Spleen (tissue), 11 donors: ENCODE measurements around the gene SUPT6H. TPM values are rescaled to one million over a fixed set of nuclear protein-coding genes. Genes with fewer than 3 reads are reported as not detected.

Experiments
- DNase-seq: peaks from one replicate; pipeline ENCODE4 v3.0.0-alpha.2; 2020
- H3K27ac ChIP-seq, 8 donors: fragments of 200-600 bp; sonication (generic) in 7 of 8; 1 replicate in 4 of 8; 2 replicates in 4 of 8; pipeline versions ENCODE4 v1.5.0 to v1.8.0; 2016 to 2021; ENCODE audit warnings: inconsistent platforms in 4 of 8, mild to moderate bottlenecking in 4 of 8, moderate library complexity in 1 of 8
- H3K27me3 ChIP-seq, 7 donors: fragments of 200-600 bp; sonication (generic) in 6 of 7; replicated peaks in 1 of 7; 1 replicate in 4 of 7; 2 replicates in 3 of 7; pipeline versions ENCODE4 v1.5.0 to v1.8.0; 2016 to 2021; ENCODE audit warnings: inconsistent platforms in 3 of 7, mild to moderate bottlenecking in 1 of 7
- H3K36me3 ChIP-seq, 6 donors: fragments of 200-600 bp; sonication (generic) in 5 of 6; 1 replicate in 4 of 6; 2 replicates in 2 of 6; pipeline versions ENCODE4 v1.5.0 to v1.8.0; 2016 to 2021; ENCODE audit warnings: inconsistent platforms in 2 of 6
- H3K4me1 ChIP-seq, 6 donors: fragments of 200-600 bp; sonication (generic) in 5 of 6; 1 replicate in 3 of 6; 2 replicates in 3 of 6; pipeline versions ENCODE4 v1.5.0 to v1.8.0; 2016 to 2021; ENCODE audit warnings: inconsistent platforms in 3 of 6
- H3K4me3 ChIP-seq, 8 donors: fragments of 200-600 bp; sonication (generic) in 7 of 8; 1 replicate in 4 of 8; 2 replicates in 4 of 8; pipeline versions ENCODE4 v1.5.0 to v1.8.0; 2016 to 2021; ENCODE audit warnings: inconsistent platforms in 4 of 8, mild to moderate bottlenecking in 4 of 8, moderate library complexity in 2 of 8
- H3K9me3 ChIP-seq, 8 donors: fragments of 200-600 bp; sonication (generic) in 7 of 8; 1 replicate in 4 of 8; 2 replicates in 4 of 8; pipeline versions ENCODE4 v1.5.0 to v1.8.0; 2016 to 2021; ENCODE audit warnings: inconsistent platforms in 4 of 8
- CTCF ChIP-seq, 11 experiments: fragments of 200-600 bp in 7 of 11; fragments of 450-650 bp in 4 of 11; sonication (generic) in 4 of 11; IDR thresholded peaks in 8 of 11; conservative IDR thresholded peaks in 3 of 11; 1 replicate in 7 of 11; 2 replicates in 4 of 11; pipeline versions ENCODE4 v1.4.0 to v1.8.0; 2016 to 2021; ENCODE audit warnings: antibody characterized with exemption in 11 of 11, inconsistent platforms in 4 of 11, mild to moderate bottlenecking in 1 of 11
- POLR2A ChIP-seq, 3 donors: fragments of 450-650 bp; IDR thresholded peaks; one replicate each; pipeline ENCODE4 v1.5.1; 2017; ENCODE audit warnings: antibody characterized with exemption in 3 of 3, mild to moderate bottlenecking in 1 of 3
- POLR2AphosphoS5 ChIP-seq, 3 donors: sonication (generic); formaldehyde crosslinking; IDR thresholded peaks; one replicate each; pipeline ENCODE4 v1.5.1; 2017; ENCODE audit warnings: antibody characterized with exemption in 3 of 3
- WGBS, 5 donors: extraction: QIAGEN DNeasy Blood & Tissue Kit in 3 of 5; methylation state at CpG; one replicate each; pipeline versions ENCODE4 v1.1.5 to v1.1.7; 2013 to 2018; 5-methylcytosine and 5-hydroxymethylcytosine counted together
- intact Hi-C: fragments of 100-400 bp; cut with DNase I; formaldehyde crosslinking; loops from one replicate; pipeline ENCODE4 v1.15.0; 2023; ENCODE audit warnings: low total_unique reads
- polyA plus RNA-seq, 3 donors: library from polyadenylated mRNA; stranded (reverse); fragments of 200-250 nt; gene quantifications; one replicate each; pipeline ENCODE4 v1.2.1, GENCODE V29; 2013
- total RNA-seq, 7 donors: library from RNA; depleted of rRNA in 3 of 7; stranded (reverse); fragments of >200 nt in 3 of 7; fragmentation: NEBNext Ultra II Directional in 4 of 7; extraction: Animal tissue kit (Norgen Biotek cat#: 25700) in 4 of 7; gene quantifications; one replicate each; pipeline versions ENCODE4 v1.1.0 to v1.2.1, GENCODE V29; 2016 to 2021
- donor health status: healthy with polysubstance abuse.
- donor health status: DM: no; HTN: no; CAD: no; lungs with moderate emphysema.
- donor health status: DM: no; HTN: no; CAD: no.
- donor health status: Bipolar disorder and iron deficiency.
- donor health status: healthy.
- donor health status: DM: no; HTN: no; CAD: no.
- donor health status: DM: yes; HTN: yes; CAD: no.

The SUPT6H gene
- total and polyA plus RNA-seq, 10 donors = 11.6 to 91.2 (median 71.9) TPM

GRCh38 chr17:28711723-28712031 lies 49.7 kb downstream of the SUPT6H start, which contains the start of gene PROCA1:
TSS of gene PROCA1 (minus strand) at chr17:28711888. CDS start at chr17:28711660, 228 bp downstream.
- 0 to 2% (median 1%) methylated on average over 15 to 20 of the region's 20 CpGs for whole genome bisulfite sequencing, 5 donors
- Histone ChIP-seq H3K4me3 (peak within 1 kb of the TSS; percentile 44 to 71 (median 62)), H3K4me1 (peaks cover 9 to 46% (median 30%) of the 10 kb centered on the region in 6 donors), H3K27ac (peak within 1 kb of the TSS; percentile 87 to 94 (median 92)), H3K9me3 (no peaks in the 10 kb centered on the region), H3K27me3 (peaks cover 0 to 4% (median under 1%) of the 10 kb centered on the region in 7 donors), H3K36me3 (peaks cover 0 to 20% (median 8%) of the 10 kb centered on the region in 6 donors)
- intact Hi-C loops = no loop called here
- TF ChIP-seq CTCF (IDR thresholded peaks at IDR 0.05 in 8 of 11, conservative IDR thresholded peaks at IDR 0.05 in 3 of 11) (no peak), POLR2A (IDR thresholded peaks at IDR 0.05) (no peak), POLR2AphosphoS5 (IDR thresholded peaks at IDR 0.05) (no peak)
- peak; percentile 91 for DNase-seq

- whole genome bisulfite sequencing, 5 donors = 12 to 22% (median 13%) methylated on average over 32 to 34 of the region's 34 CpGs
- DNase-seq = peak; percentile 94
- Histone ChIP-seq H3K4me1 (peaks cover 9 to 51% (median 35%) of the 10 kb centered on the region in 6 donors), H3K9me3 (no peaks in the 10 kb centered on the region), H3K36me3 (peaks cover 0 to 20% (median 8%) of the 10 kb centered on the region in 6 donors), H3K27me3 (peaks cover 0 to 9% (median 5%) of the 10 kb centered on the region in 7 donors), H3K4me3 (peak overlapping the region; percentile 44 to 71 (median 62)), H3K27ac (peak overlapping the region; percentile 87 to 94 (median 92))
- TF ChIP-seq POLR2A (IDR thresholded peaks at IDR 0.05) (no peak), POLR2AphosphoS5 (IDR thresholded peaks at IDR 0.05) (peak; percentile 5 to 65 (median 41)), CTCF (IDR thresholded peaks at IDR 0.05 in 8 of 11, conservative IDR thresholded peaks at IDR 0.05 in 3 of 11) (peak in 4 of 11 experiments; percentile 8 to 32 (median 18))
- intact Hi-C loops = no loop called here
Measured at GRCh38 chr17:28712032-28712704, 50.2 kb downstream of the SUPT6H start.

GRCh38 chr17:28712705-28713415 lies 50.9 kb downstream of the SUPT6H start:
- peaks cover 0 to 20% (median 8%) of the 10 kb centered on the region in 6 donors for H3K36me3 ChIP-seq
- peak overlapping the region in 1 of 8 donors; percentile 71 for H3K4me3 ChIP-seq
- peak overlapping the region; percentile 87 to 94 (median 92) for H3K27ac ChIP-seq
- 84 to 92% (median 88%) methylated on average over 7 of the region's 7 CpGs for WGBS, 5 donors
- peaks cover 0 to 16% (median 11%) of the 10 kb centered on the region in 7 donors for H3K27me3 ChIP-seq
- TF ChIP-seq POLR2AphosphoS5 (IDR thresholded peaks at IDR 0.05) = no peak
- TF ChIP-seq POLR2A (IDR thresholded peaks at IDR 0.05) = no peak
- no peak for TF ChIP-seq CTCF (IDR thresholded peaks at IDR 0.05 in 8 of 11, conservative IDR thresholded peaks at IDR 0.05 in 3 of 11)
- peaks cover 10 to 58% (median 41%) of the 10 kb centered on the region in 6 donors for H3K4me1 ChIP-seq
- DNase-seq = peak; percentile 60
- no peaks in the 10 kb centered on the region for H3K9me3 ChIP-seq
- intact Hi-C loops = no loop called here

- H3K36me3 ChIP-seq = peaks cover 0 to 20% (median 8%) of the 10 kb centered on the region in 6 donors
- peaks cover 0 to 18% (median 11%) of the 10 kb centered on the region in 7 donors for H3K27me3 ChIP-seq
- no peak overlapping the region for H3K4me3 ChIP-seq
- intact Hi-C loops = no loop called here
- TF ChIP-seq POLR2A (IDR thresholded peaks at IDR 0.05) (no peak), POLR2AphosphoS5 (IDR thresholded peaks at IDR 0.05) (no peak), CTCF (IDR thresholded peaks at IDR 0.05 in 8 of 11, conservative IDR thresholded peaks at IDR 0.05 in 3 of 11) (no peak)
- WGBS, 5 donors = 85 to 97% (median 92%) methylated on average over 2 to 3 of the region's 3 CpGs
- H3K9me3 ChIP-seq = no peaks in the 10 kb centered on the region
- no peak overlapping the region for H3K27ac ChIP-seq
- H3K4me1 ChIP-seq = peaks cover 20 to 72% (median 55%) of the 10 kb centered on the region in 6 donors
- DNase-seq = no peak
Measured at GRCh38 chr17:28714281-28714680, 52.3 kb downstream of the SUPT6H start.
